SK-N-SH (cell line): ENCODE results near the gene DHX57.

ENCODE experiments used
- CTCF ChIP-seq: fragments of 200-600 bp; sonication (generic); IDR thresholded peaks from 2 replicates; pipeline ENCODE4 v1.6.1; 2017; ENCODE audit warnings: antibody characterized with exemption, mild to moderate bottlenecking, moderate library complexity
- EP300 ChIP-seq, 2 experiments: IDR thresholded peaks; 2 replicates each; pipeline versions ENCODE4 v1.4.0 to v1.6.1; 2012; ENCODE audit warnings: borderline replicate concordance in 1 of 2, low read depth in 1 of 2, low read length in 1 of 2
- EZH2phosphoT487 ChIP-seq: fragments of 200-600 bp; sonication (generic); IDR thresholded peaks from 2 replicates; pipeline ENCODE4 v1.6.1; 2017; ENCODE audit warnings: low read depth, mixed run types, mild to moderate bottlenecking, antibody characterized with exemption, moderate library complexity, borderline replicate concordance
- MAX ChIP-seq: IDR thresholded peaks from 2 replicates; pipeline ENCODE4 v1.4.0; 2012; ENCODE audit warnings: low read depth
- POLR2AphosphoS5 ChIP-seq: IDR thresholded peaks from 2 replicates; pipeline ENCODE4 v1.6.1; 2012; ENCODE audit warnings: low read depth, low read length
- SMC3 ChIP-seq: IDR thresholded peaks from 2 replicates; pipeline ENCODE4 v1.6.1; 2012; ENCODE audit warnings: low read depth, low read length, improper control_type of control experiment
- USF1 ChIP-seq: IDR thresholded peaks from 2 replicates; pipeline ENCODE4 v1.4.0; 2012; ENCODE audit warnings: low read depth, borderline replicate concordance

GRCh38 chr2:38856165-38856564 is 19.6 kb downstream of the DHX57 start:
- TF ChIP-seq USF1 (no peak), CTCF (no peak), SMC3 (no peak), MAX (no peak), EP300 (IDR thresholded peaks at IDR 0.05; ENCODE audit: borderline replicate concordance in 1 of 2, low read depth in 1 of 2, low read length in 1 of 2) (no peak), POLR2AphosphoS5 (no peak), EZH2phosphoT487 (no peak)
